H9 (cell line): Measurements from ENCODE around the gene RHBDD1. TPM values are rescaled to one million over a fixed set of nuclear protein-coding genes. Genes with fewer than 3 reads are reported as not detected.

Experiments used
- DNase-seq: peaks from one replicate; pipeline ENCODE4 v3.0.0-alpha.2; 2017
- H2AFZ ChIP-seq: one replicate; pipeline ENCODE4 v1.6.1; 2013; ENCODE audit warnings: mild to moderate bottlenecking, low read length, control low read depth, moderate library complexity
- H2AK5ac ChIP-seq: 2 replicates; pipeline ENCODE4 v1.6.1; 2013; ENCODE audit warnings: low read length, control low read depth, mixed read lengths; ENCODE audit not compliant: insufficient read length
- H2BK120ac ChIP-seq: one replicate; pipeline ENCODE4 v1.6.1; 2013; ENCODE audit warnings: low read depth, mild to moderate bottlenecking, low read length, control low read depth, inconsistent platforms; ENCODE audit not compliant: poor library complexity, severe bottlenecking
- H2BK12ac ChIP-seq: 2 replicates; pipeline ENCODE4 v1.6.1; 2013; ENCODE audit warnings: low read length, control low read depth, mixed read lengths, low read depth; ENCODE audit not compliant: insufficient read length
- H2BK15ac ChIP-seq: 2 replicates; pipeline ENCODE4 v1.6.1; 2013; ENCODE audit warnings: low read depth, low read length, control low read depth
- H2BK20ac ChIP-seq: one replicate; pipeline ENCODE4 v1.6.1; 2013; ENCODE audit warnings: low read depth, mild to moderate bottlenecking, low read length, control low read depth, inconsistent platforms; ENCODE audit not compliant: poor library complexity, severe bottlenecking
- H2BK5ac ChIP-seq: 2 replicates; pipeline ENCODE4 v1.6.1; 2013; ENCODE audit warnings: low read length, control low read depth, mixed read lengths; ENCODE audit not compliant: insufficient read length
- H3K14ac ChIP-seq: 2 replicates; pipeline ENCODE4 v1.6.1; 2013; ENCODE audit warnings: low read length, control low read depth; ENCODE audit not compliant: insufficient read depth
- H3K18ac ChIP-seq: 2 replicates; pipeline ENCODE4 v1.6.1; 2013; ENCODE audit warnings: low read depth, mild to moderate bottlenecking, mixed read lengths, low read length, control low read depth; ENCODE audit not compliant: insufficient read length
- H3K23ac ChIP-seq: 2 replicates; pipeline ENCODE4 v1.6.1; 2013; ENCODE audit warnings: low read length, control low read depth, mixed read lengths, low read depth; ENCODE audit not compliant: insufficient read length
- H3K23me2 ChIP-seq: 2 replicates; pipeline ENCODE4 v1.6.1; 2013; ENCODE audit warnings: low read depth, mild to moderate bottlenecking, mixed read lengths, low read length, control low read depth; ENCODE audit not compliant: insufficient read length, poor library complexity, severe bottlenecking
- H3K27ac ChIP-seq: 2 replicates; pipeline ENCODE4 v1.5.1; 2013; ENCODE audit warnings: low read length, control low read depth, mixed read lengths, low read depth; ENCODE audit not compliant: insufficient read length
- H3K27me3 ChIP-seq: 2 replicates; pipeline ENCODE4 v1.6.1; 2013; ENCODE audit warnings: low read length, control low read depth, inconsistent platforms; ENCODE audit not compliant: insufficient read depth
- H3K4ac ChIP-seq: 2 replicates; pipeline ENCODE4 v1.6.1; 2013; ENCODE audit warnings: low read depth, mild to moderate bottlenecking, control low read depth, inconsistent platforms, low read length, moderate library complexity
- H3K4me1 ChIP-seq: 2 replicates; pipeline ENCODE4 v1.6.1; 2013; ENCODE audit warnings: low read length, control low read depth, inconsistent platforms; ENCODE audit not compliant: insufficient read depth
- H3K4me2 ChIP-seq: 2 replicates; pipeline ENCODE4 v1.6.1; 2013; ENCODE audit warnings: low read length, control low read depth, mixed read lengths; ENCODE audit not compliant: insufficient read length, insufficient read depth
- H3K56ac ChIP-seq: 2 replicates; pipeline ENCODE4 v1.6.1; 2013; ENCODE audit warnings: low read depth, mild to moderate bottlenecking, mixed read lengths, low read length, control low read depth; ENCODE audit not compliant: insufficient read length
- H3K79me1 ChIP-seq: 2 replicates; pipeline ENCODE4 v1.6.1; 2013; ENCODE audit warnings: low read depth, mild to moderate bottlenecking, moderate library complexity, low read length, control low read depth, inconsistent platforms; ENCODE audit not compliant: insufficient read depth, poor library complexity, severe bottlenecking
- H3K79me2 ChIP-seq: 2 replicates; pipeline ENCODE4 v1.6.1; 2013; ENCODE audit warnings: low read length, control low read depth, inconsistent platforms; ENCODE audit not compliant: insufficient read depth
- H3K9ac ChIP-seq: 2 replicates; pipeline ENCODE4 v1.6.1; 2013; ENCODE audit warnings: low read length, control low read depth, mixed read lengths; ENCODE audit not compliant: insufficient read length; ENCODE audit errors: extremely low read depth
- H3K9me3 ChIP-seq: one replicate; pipeline ENCODE4 v1.6.1; 2013; ENCODE audit warnings: low read depth, low read length, inconsistent platforms; ENCODE audit not compliant: control insufficient read depth
- H3T11ph ChIP-seq: one replicate; pipeline ENCODE4 v1.6.1; 2013; ENCODE audit warnings: mild to moderate bottlenecking, low read length, control low read depth, inconsistent platforms
- H4K20me1 ChIP-seq: one replicate; pipeline ENCODE4 v1.6.1; 2013; ENCODE audit not compliant: control insufficient read depth, insufficient read length, insufficient read depth
- H4K5ac ChIP-seq: 2 replicates; pipeline ENCODE4 v1.6.1; 2013; ENCODE audit warnings: low read depth, mild to moderate bottlenecking, mixed read lengths, low read length, control low read depth; ENCODE audit not compliant: insufficient read length
- H4K8ac ChIP-seq: replicated peaks from 2 replicates; pipeline ENCODE4 v1.6.1; 2013; ENCODE audit warnings: low read length, control low read depth, mixed read lengths, low read depth; ENCODE audit not compliant: insufficient read length
- H4K91ac ChIP-seq: 2 replicates; pipeline ENCODE4 v1.6.1; 2013; ENCODE audit warnings: low read depth, mild to moderate bottlenecking, moderate library complexity, mixed read lengths, low read length, control low read depth; ENCODE audit not compliant: insufficient read length
- H3K27ac Mint-ChIP-seq, 3 experiments: 2 replicates in 2 of 3; 3 replicates in 1 of 3; pipeline ENCODE4 v1.8.0; 2020 to 2021; ENCODE audit warnings: mixed read lengths in 3 of 3, mild to moderate bottlenecking in 1 of 3, moderate library complexity in 1 of 3
- H3K27me3 Mint-ChIP-seq: 2 replicates; pipeline ENCODE4 v1.8.0; 2021; ENCODE audit warnings: low read depth, mild to moderate bottlenecking, moderate library complexity, mixed read lengths
- H3K36me3 Mint-ChIP-seq, 3 experiments: 2 replicates in 2 of 3; 3 replicates in 1 of 3; pipeline ENCODE4 v1.8.0; 2020 to 2021; ENCODE audit warnings: low read depth in 3 of 3, mixed read lengths in 3 of 3; ENCODE audit not compliant: insufficient read depth in 1 of 3
- H3K4me1 Mint-ChIP-seq, 2 experiments: 2 replicates each; pipeline ENCODE4 v1.8.0; 2020; ENCODE audit warnings: mixed read lengths in 2 of 2
- H3K4me3 Mint-ChIP-seq, 2 experiments: 2 replicates in 1 of 2; 3 replicates in 1 of 2; pipeline ENCODE4 v1.8.0; 2020 to 2021; ENCODE audit warnings: mild to moderate bottlenecking in 2 of 2, mixed read lengths in 2 of 2, moderate library complexity in 1 of 2
- H3K9me3 Mint-ChIP-seq, 2 experiments: 2 replicates in 1 of 2; 3 replicates in 1 of 2; pipeline ENCODE4 v1.8.0; 2020; ENCODE audit warnings: mild to moderate bottlenecking in 2 of 2, mixed read lengths in 2 of 2, moderate library complexity in 1 of 2
- CTCF ChIP-seq: fragments of 200-600 bp; sonication (generic); conservative IDR thresholded peaks from 3 replicates; pipeline ENCODE4 v1.8.0; 2021; ENCODE audit warnings: antibody characterized with exemption, mild to moderate bottlenecking
- WGBS: extraction: QIAGEN DNeasy Blood & Tissue Kit; methylation state at CpG from one replicate; pipeline ENCODE4 v1.1.7; 2013; ENCODE audit warnings: missing lambda C conversion rate, low lambda C conversion rate, mixed read lengths; ENCODE audit not compliant: insufficient read length; ENCODE audit errors: extremely low coverage; 5-methylcytosine and 5-hydroxymethylcytosine counted together
- total RNA-seq: library from RNA; stranded (reverse); gene quantifications from 2 replicates; pipeline ENCODE4 v1.2.1, GENCODE V29; 2021

Gene RHBDD1
- total RNA-seq, 1 experiment from 2014 or later, result 24.9 TPM

GRCh38 chr2:226911932-226912331, 76.1 kb downstream of the RHBDD1 start:
- Histone ChIP-seq H3K9me3 (no peaks in the 10 kb centered on the region), H2BK20ac (no peak overlapping the region), H3K27ac (no peak overlapping the region), H3K4me1 (no peaks in the 10 kb centered on the region), H3K18ac (no peak overlapping the region), H3K4me2 (no peak overlapping the region), H4K5ac (no peak overlapping the region), H3K23me2 (no peaks in the 10 kb centered on the region), H4K20me1 (no peaks in the 10 kb centered on the region), H3K79me2 (no peaks in the 10 kb centered on the region), H3K56ac (no peak overlapping the region), H3K23ac (no peak overlapping the region), H3K9ac (no peak overlapping the region), H2BK120ac (no peak overlapping the region), H2AK5ac (no peak overlapping the region), H2AFZ (no peak overlapping the region), H4K8ac (no peak overlapping the region), H3K4ac (no peak overlapping the region), H4K91ac (no peak overlapping the region), H2BK5ac (no peak overlapping the region), H2BK15ac (no peak overlapping the region), H3T11ph (no peak overlapping the region), H2BK12ac (no peak overlapping the region), H3K14ac (no peak overlapping the region), H3K27me3 (no peaks in the 10 kb centered on the region), H3K79me1 (no peaks in the 10 kb centered on the region)
- H3K4me3 Mint-ChIP-seq, result no peak overlapping the region
- H3K9me3 Mint-ChIP-seq, result no peaks in the 10 kb centered on the region
- no peaks in the 10 kb centered on the region for H3K27me3 Mint-ChIP-seq
- no CpG with 5 or more reads among the region's 3 CpGs for WGBS
- no peak overlapping the region for H3K27ac Mint-ChIP-seq
- peaks cover 0 to 2% (median 0%) of the 10 kb centered on the region in 3 experiments; a peak in 1 of 7 replicates for H3K36me3 Mint-ChIP-seq
- no peak for DNase-seq
- no peaks in the 10 kb centered on the region for H3K4me1 Mint-ChIP-seq
- TF ChIP-seq CTCF, result no peak
